ENCODE measurements around the gene SLC19A3. TPM values are rescaled to one million over a fixed set of nuclear protein-coding genes. Genes with fewer than 3 reads are reported as not detected.
A peak's percentile ranks its signal among the peaks of the same experiment; 100 is the strongest.
"Not testable (repeated sequence)": the region's sequence is repeated elsewhere in the genome, so short reads cannot be mapped to it uniquely, and the experiment has no call there.

SLC19A3 gene
- total RNA-seq (2014; rRNA removed; shearing (Covaris generic)) = 9.7 and 12.3 TPM in 2 replicates
- polyA plus RNA-seq (2014; cell fraction: nucleus; rRNA removed) = 10.2 and 25.7 TPM in 2 replicates

DNA sequence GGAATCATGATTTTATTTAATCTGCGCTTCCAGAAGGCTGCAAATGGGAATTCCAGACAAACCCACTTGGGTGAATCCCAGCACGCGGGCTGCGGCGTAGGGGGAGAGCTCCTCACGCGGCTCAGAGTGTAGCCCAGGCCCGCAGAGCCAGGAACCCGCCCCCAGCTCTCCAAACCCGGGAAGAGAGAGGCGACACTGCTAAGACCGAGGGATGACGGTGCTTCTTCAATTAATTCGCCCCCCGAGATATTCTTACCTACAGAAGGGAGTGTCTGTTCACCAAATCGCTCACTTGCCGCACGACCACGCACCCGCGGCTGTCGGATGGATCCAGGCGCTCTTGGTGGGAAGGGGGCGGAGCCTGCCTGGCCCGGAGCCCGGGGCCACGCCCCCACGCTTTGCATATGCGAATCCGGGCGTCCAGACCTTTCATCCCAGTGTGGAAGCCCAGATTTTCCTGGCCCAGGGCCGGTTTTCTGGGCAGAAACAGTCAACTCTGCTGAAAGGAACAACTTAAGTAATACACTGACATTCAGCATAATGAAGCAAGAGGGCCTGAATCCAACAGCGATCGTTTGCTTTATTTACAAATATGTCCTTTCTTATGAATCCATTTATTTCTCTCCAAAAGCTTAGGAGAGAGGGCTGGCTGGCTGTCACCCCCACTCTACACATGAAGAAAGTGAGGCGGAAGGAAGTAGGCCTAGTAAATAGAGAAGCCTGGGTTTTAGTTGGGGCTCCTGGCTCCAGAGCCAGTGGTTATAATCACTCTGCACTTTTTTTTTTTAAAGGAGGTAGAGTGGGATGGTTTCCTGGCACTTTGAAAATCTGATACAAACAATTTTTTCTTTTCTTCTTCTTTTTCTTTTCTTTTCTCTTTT, at the start of gene SLC19A3:
Gene SLC19A3, minus strand, starts transcription at position 342 of the 881 bp plus-strand sequence. CDS start 15,710 bp downstream, outside the sequence.
- peak; percentile 84 for DNase-seq (ENCODE audit: extremely low read depth, low read depth)

DNA sequence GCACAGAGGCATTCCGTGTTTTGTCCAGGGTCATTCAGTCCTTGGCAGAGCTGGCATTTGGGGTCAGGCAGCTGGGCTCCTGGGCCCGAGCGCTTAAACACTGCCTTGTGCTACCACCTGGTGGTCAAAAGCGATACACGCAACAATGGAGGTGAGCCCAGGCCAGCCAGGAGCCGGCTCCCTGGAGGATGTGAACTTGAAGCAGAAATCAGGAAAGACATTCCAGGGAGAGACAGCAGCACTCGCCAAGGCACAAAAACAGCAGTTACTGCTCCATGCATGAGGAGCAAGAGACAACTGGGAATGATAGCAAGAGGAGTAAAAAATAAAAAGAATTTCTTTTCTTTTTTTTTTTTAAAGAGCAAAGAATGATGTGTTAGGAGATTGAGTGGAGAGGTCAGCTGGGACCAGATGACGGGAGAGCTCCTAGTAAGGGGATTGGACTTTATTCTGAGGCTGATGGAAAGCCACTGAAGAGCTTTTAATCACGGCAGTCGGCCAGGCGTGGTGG, 48.6 kb upstream of the SLC19A3 start:
- peak; percentile 88 for DNase-seq (ENCODE audit: extremely low read depth, low read depth)

DNA sequence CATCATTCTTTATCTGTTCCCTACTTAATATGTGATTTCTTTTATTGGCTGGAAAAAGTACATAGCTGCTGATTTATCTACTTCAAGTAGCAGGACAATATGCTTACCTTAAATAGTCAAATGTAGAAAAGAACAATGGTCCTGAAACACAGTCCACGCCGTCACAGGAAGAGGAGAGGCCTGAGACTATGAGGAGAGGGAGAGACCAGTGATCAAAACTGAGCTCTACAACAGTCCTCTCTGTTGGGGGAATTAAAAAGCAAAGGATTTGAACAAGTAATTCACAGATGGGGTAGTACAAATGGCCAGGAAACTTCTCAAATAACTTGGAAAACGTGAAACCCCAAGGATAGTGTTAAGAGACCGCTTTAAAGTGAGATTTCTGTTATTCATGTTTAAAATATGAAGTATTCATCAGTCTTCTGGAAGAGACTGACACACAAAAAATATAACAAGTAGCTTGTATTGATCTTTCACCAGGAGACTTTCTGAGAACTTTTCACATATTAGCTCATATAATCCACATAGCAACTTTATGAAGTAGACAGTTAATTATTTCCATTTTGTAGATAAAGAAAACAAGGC, 48.1 kb upstream of the SLC19A3 start:
- no peak for DNase-seq (ENCODE audit: extremely low read depth, low read depth)

DNA sequence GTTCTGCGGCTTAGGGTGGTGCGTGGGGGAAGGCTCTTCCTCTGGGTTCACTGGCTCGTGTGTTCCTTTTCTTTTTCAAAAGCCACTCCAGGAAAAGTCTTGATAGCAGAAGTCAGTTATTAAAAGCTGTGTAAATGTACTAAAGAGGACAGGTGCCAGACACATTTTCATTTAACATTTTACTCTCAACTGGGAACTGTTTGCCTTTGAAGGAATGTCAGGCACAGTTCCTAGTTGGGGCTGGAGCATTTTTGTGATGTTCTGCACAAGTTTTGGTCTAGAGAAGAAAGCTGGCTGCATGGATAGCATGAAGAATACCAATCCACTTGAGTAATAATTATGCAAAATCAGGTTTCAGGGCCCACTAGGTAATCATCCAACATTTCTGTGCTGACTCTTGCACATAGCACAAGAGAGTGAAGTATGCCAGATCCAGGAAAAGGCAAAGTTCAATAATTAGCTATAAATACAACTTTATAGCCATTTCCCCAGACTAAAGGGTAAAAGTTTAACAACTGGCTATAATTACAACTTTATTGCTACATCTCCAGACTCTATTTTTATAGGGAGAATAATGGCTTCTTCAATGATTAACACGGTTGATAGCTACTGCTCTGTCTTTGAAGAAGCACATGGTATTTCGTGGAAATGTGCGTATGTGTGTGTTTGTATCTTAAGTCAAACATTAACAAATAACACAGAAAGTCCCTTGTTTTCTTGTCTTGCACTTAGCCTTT, 44.1 kb upstream of the SLC19A3 start:
- no peak for DNase-seq (ENCODE audit: extremely low read depth, low read depth)

DNA sequence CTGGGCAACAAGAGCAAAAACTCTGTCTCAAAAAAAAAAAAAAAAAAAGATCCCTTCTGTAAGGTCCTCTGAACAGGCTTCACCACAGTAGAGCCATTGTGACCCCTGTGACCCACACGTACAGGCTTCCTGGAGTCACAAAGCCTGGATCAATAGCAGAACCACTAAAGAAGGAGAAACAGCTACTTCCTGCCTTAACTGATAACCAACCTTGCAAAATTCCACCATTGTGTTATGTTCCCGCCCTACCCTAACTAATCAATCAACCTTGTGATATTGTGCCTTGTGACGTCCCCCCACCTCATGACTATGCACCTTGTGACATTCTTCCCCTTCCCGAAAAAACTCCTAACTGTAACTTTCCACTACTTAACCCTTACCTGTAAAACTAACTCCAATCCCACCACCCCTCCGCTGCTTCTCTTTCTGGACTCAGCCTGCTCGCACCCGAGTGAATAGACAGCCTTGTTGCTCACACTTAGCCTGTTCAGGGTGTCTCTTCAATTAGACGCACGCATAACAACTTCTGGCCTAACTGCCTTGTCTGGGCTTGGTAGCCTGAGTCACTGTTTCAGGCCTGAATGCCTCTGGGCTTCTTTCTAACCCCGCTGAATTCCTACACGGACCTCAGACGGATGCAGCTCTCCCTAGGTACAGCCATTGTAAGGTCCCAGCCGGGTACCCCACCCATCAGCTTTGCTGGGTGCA, 41.7 kb upstream of the SLC19A3 start:
- DNase-seq (ENCODE audit: extremely low read depth, low read depth) = no peak

GRCh38 chr2:227756261-227756660, 38.4 kb upstream of the SLC19A3 start:
- not testable (repeated sequence) for DNase-seq (ENCODE audit: extremely low read depth, low read depth)

- DNase-seq (ENCODE audit: extremely low read depth, low read depth) = peak; percentile 36
These were observed 30.3 kb upstream of the SLC19A3 start for GRCh38 chr2:227748079-227748478.

- no peak for DNase-seq (ENCODE audit: extremely low read depth, low read depth)
These were observed 27.8 kb upstream of the SLC19A3 start, which contains the start of gene SCYGR8 for GRCh38 chr2:227745594-227745993. TSS of gene SCYGR8 (plus strand) at chr2:227745894. CDS start at chr2:227745894, 0 bp downstream.

DNA sequence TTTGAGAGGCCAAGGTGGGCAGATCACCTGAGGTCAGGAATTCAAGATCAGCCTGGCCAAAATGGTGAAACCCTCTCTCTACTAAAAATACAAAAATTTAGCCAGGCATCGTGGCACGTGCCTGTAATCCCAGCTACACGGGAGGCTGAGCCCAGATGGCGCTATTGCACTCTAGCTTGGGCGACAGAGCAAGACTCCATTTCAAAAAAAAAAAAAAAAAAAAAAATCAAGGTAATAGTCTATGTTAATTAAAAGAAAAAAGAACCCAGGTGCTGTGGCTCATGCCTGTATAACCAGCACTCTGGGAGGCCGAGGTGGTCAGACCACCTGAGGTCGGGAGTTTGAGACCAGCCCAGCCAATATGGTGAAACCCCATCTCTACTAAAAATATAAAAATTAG, 22.9 kb upstream of the SLC19A3 start:
- peak; percentile 5 for DNase-seq (ENCODE audit: extremely low read depth, low read depth)

DNA sequence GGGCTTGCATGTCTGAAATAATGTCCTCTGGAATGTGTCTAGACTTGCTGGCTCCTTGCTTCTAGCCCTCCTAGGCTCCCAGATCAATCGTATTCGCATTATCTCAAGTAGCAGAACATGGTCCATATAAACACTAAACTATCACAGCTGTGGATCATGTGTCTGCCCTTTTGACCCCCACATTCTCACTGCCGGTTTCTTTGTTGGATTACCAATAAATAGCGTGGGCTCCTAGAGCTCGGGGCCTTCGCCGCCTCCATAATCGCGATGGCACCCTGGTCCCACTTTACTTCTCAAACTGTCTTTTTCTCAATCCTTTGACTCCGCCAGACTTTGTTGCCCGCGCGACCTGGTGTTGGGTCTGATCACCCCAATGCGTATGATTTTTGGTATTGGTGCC, 21.5 kb upstream of the SLC19A3 start:
- no peak for DNase-seq (ENCODE audit: extremely low read depth, low read depth)

GRCh38 chr2:227728035-227728434, 10.2 kb upstream of the SLC19A3 start, which contains the start of gene SCYGR7:
TSS of gene SCYGR7 (plus strand) at chr2:227728335. CDS start at chr2:227728335, 0 bp downstream.
- no peak for DNase-seq (ENCODE audit: extremely low read depth, low read depth)

- DNase-seq (ENCODE audit: extremely low read depth, low read depth) = no peak
These were observed 6.7 kb upstream of the SLC19A3 start, which contains the start of gene SCYGR6 for GRCh38 chr2:227724394-227725039. TSS of gene SCYGR6 (minus strand) at chr2:227724757. CDS start at chr2:227724757, 0 bp downstream.

GRCh38 chr2:227722821-227723220, 5.0 kb upstream of the SLC19A3 start:
- not testable (repeated sequence) for DNase-seq (ENCODE audit: extremely low read depth, low read depth)

- DNase-seq (ENCODE audit: extremely low read depth, low read depth) = no peak
These were observed 2.9 kb upstream of the SLC19A3 start for GRCh38 chr2:227720680-227721079.

DNA sequence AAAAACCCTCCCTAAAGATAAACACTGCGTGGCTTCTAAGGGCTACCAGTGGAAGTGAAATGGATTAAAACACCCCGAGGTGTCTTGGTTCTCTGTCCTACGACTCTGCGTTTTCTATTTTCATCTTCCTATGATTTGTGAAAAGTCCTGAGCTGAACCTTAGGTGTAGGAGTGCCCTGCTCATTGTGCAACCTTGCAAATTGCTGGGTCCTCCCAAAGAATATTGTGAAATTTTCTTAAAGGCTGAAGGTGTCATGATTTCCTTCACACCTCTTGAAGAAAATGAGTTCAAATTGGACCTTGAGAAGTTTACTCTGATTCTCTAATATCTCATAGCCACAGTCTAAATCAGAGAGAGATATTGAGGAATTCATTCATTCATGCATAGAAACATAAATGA, 1.8 kb upstream of the SLC19A3 start:
- DNase-seq (ENCODE audit: extremely low read depth, low read depth) = no peak

- no peak for DNase-seq (ENCODE audit: extremely low read depth, low read depth)
These were observed 1.3 kb downstream of the SLC19A3 start for GRCh38 chr2:227716501-227716900.

DNA sequence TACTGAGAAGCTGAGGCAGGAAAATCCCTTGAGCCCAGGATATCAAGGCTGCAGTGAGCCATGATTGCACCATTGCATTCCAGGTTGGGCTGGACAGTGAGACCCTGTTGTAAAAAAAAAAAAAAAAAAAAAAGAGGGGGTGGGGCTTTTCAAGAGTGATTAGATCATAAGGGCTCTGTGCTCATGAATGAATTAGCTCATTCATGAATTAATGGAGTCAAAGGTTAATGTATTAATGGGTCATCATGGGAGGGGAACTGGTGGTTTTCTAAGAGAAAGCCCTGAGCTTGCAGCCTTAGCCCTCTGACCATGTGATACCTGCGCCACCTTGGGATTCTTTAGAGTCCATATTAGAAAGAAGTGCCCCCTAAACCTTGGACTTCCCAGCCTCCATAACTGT, 4.5 kb downstream of the SLC19A3 start:
- DNase-seq (ENCODE audit: extremely low read depth, low read depth) = no peak

- no peak for DNase-seq (ENCODE audit: extremely low read depth, low read depth)
These were observed 6.8 kb downstream of the SLC19A3 start for GRCh38 chr2:227710986-227711385.

DNA sequence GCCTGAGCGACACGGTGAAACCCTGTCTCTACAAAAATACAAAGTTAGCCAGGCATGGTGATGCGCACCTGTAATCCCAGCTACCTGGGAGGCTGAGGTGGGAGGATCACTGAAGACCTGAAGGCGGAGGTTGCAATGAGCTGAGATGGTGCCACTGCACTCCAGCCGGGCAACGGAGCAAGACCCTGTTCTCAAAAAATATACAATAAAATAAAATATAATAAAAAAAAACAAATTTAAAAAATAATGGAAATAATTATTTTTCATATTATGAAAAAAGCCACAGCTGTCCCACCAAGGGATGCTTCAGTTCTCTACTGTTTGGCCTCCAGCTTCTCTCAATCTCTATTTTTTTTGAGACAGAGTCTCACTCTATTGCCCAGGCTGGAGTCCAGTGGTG, 10.4 kb downstream of the SLC19A3 start:
- no peak for DNase-seq (ENCODE audit: extremely low read depth, low read depth)

All from NCI-H460 (cell line).